PC-9 (cell line): ENCODE measurements around the gene POLR2A. TPM values are rescaled to one million over a fixed set of nuclear protein-coding genes. Genes with fewer than 3 reads are reported as not detected.

Experiments used
- BruUV-seq: library from RNA; stranded (reverse); fragments of 400-500 nt; replicated peaks from 2 replicates; lab custom pipeline; 2021; lab: Mats Ljungman, UMichigan
- CTCF ChIA-PET: fragments of 300-600 bp; sonication (Branson Sonifier 250); formaldehyde crosslinking; loops from one replicate; lab custom pipeline; 2022; ENCODE audit warnings: antibody characterized with exemption; lab: Charles Lee
- POLR2A ChIA-PET: fragments of 300-600 bp; sonication (Branson Sonifier 250); formaldehyde crosslinking; loops from one replicate; lab custom pipeline; 2022; ENCODE audit warnings: antibody characterized with exemption; ENCODE audit not compliant: unreplicated experiment; lab: Charles Lee
- DNase-seq, 2 experiments: peaks; one replicate each; pipeline versions ENCODE4 v3.0.0 to v3.0.0-alpha.2; 2015 to 2022; ENCODE audit warnings: mixed read lengths in 1 of 2
- H2AFZ ChIP-seq: fragments of 200-600 bp; sonication (generic); 2 replicates; pipeline ENCODE4 v1.8.1; 2017; ENCODE audit warnings: antibody characterized with exemption
- H3F3A ChIP-seq: fragments of 200-600 bp; sonication (generic); 2 replicates; pipeline ENCODE4 v1.8.1; 2017; ENCODE audit warnings: antibody characterized with exemption, mild to moderate bottlenecking, low read depth; ENCODE audit not compliant: insufficient read depth
- H3K27ac ChIP-seq: fragments of 200-600 bp; sonication (generic); 2 replicates; pipeline ENCODE4 v1.6.1; 2016; ENCODE audit warnings: mixed run types
- H3K27me3 ChIP-seq: fragments of 200-600 bp; sonication (generic); 2 replicates; pipeline ENCODE4 v1.6.1; 2016; ENCODE audit warnings: low read depth, mixed run types; ENCODE audit not compliant: insufficient read depth
- H3K36me3 ChIP-seq: fragments of 200-600 bp; sonication (generic); 2 replicates; pipeline ENCODE4 v1.6.1; 2016; ENCODE audit warnings: low read depth, mixed run types
- H3K4me1 ChIP-seq: fragments of 200-600 bp; sonication (generic); replicated peaks from 2 replicates; pipeline ENCODE4 v1.6.1; 2016; ENCODE audit warnings: mixed run types; ENCODE audit not compliant: insufficient read depth
- H3K4me2 ChIP-seq: fragments of 200-600 bp; sonication (generic); 2 replicates; pipeline ENCODE4 v1.6.1; 2017; ENCODE audit warnings: mixed run types
- H3K4me3 ChIP-seq: fragments of 200-600 bp; sonication (generic); 2 replicates; pipeline ENCODE4 v1.6.1; 2016; ENCODE audit warnings: mixed run types
- H3K79me2 ChIP-seq: fragments of 200-600 bp; sonication (generic); 2 replicates; pipeline ENCODE4 v1.6.1; 2017; ENCODE audit warnings: low read depth, mixed run types
- H3K9me2 ChIP-seq: fragments of 200-600 bp; sonication (generic); 2 replicates; pipeline ENCODE4 v1.8.1; 2017; ENCODE audit warnings: mild to moderate bottlenecking; ENCODE audit not compliant: insufficient read depth
- H3K9me3 ChIP-seq: fragments of 200-600 bp; sonication (generic); 2 replicates; pipeline ENCODE4 v1.8.1; 2016; ENCODE audit warnings: low read depth; ENCODE audit not compliant: insufficient read depth
- H4K20me1 ChIP-seq: fragments of 200-600 bp; sonication (generic); 2 replicates; pipeline ENCODE4 v1.8.1; 2017; ENCODE audit not compliant: insufficient read depth
- CTCF ChIP-seq: fragments of 200-600 bp; sonication (generic); conservative IDR thresholded peaks from 2 replicates; pipeline ENCODE4 v1.6.1; 2017; ENCODE audit warnings: mixed run types, antibody characterized with exemption, mild to moderate bottlenecking, moderate library complexity
- EZH2 ChIP-seq: fragments of 200-600 bp; sonication (generic); IDR thresholded peaks from 2 replicates; pipeline ENCODE4 v1.8.0; 2017; ENCODE audit warnings: antibody characterized with exemption, low read depth
- intact Hi-C: fragments of 100-400 bp; cut with micrococcal nuclease; formaldehyde crosslinking; loops from one replicate; pipeline ENCODE4 v1.10.0; 2022; ENCODE audit not compliant: unreplicated experiment
- total RNA-seq: library from RNA; stranded (reverse); gene quantifications from 2 replicates; pipeline ENCODE4 v1.2.3, GENCODE V29; 2021

Gene POLR2A
- total RNA-seq, 1 experiment from 2014 or later: 149 TPM

- Histone ChIP-seq H3K4me3 (no peak overlapping the region), H3K79me2 (no peaks in the 10 kb centered on the region), H3K9me3 (no peaks in the 10 kb centered on the region), H2AFZ (no peak overlapping the region), H3K36me3 (no peaks in the 10 kb centered on the region), H3K4me1 (no peaks in the 10 kb centered on the region), H3K27ac (no peak overlapping the region), H3F3A (peaks cover 7% of the 10 kb centered on the region; the same call in 1 of the 2 replicates), H3K4me2 (no peak overlapping the region), H4K20me1 (no peaks in the 10 kb centered on the region), H3K9me2 (no peaks in the 10 kb centered on the region), H3K27me3 (no peaks in the 10 kb centered on the region)
- intact Hi-C loops: no loop called here
- BruUV-seq: no TSS peak
- ChIA-PET POLR2A (no interaction called here), CTCF (no interaction called here)
- TF ChIP-seq CTCF (no peak), EZH2 (no peak)
- DNase-seq: no peak
These were observed 24.1 kb upstream of the POLR2A start for GRCh38 chr17:7459961-7460545.

- ChIA-PET CTCF (interaction anchor here (0.6 kb wide), 2 partner anchors 92 to 219 kb away, joined by 3 read pairs; no protein-coding TSS in a partner anchor), POLR2A (no interaction called here)
- TSS peak; percentile 3 for BruUV-seq
- TF ChIP-seq CTCF (no peak), EZH2 (no peak)
- H3K36me3 ChIP-seq: no peaks in the 10 kb centered on the region
- H3F3A ChIP-seq: peaks cover 7% of the 10 kb centered on the region; the same call in 1 of the 2 replicates
- no peaks in the 10 kb centered on the region for H4K20me1 ChIP-seq
- no peaks in the 10 kb centered on the region for H3K27me3 ChIP-seq
- H3K4me2 ChIP-seq: no peak overlapping the region
- H2AFZ ChIP-seq: no peak overlapping the region
- no peaks in the 10 kb centered on the region for H3K9me2 ChIP-seq
- H3K4me1 ChIP-seq: no peaks in the 10 kb centered on the region
- H3K79me2 ChIP-seq: no peaks in the 10 kb centered on the region
- H3K4me3 ChIP-seq: no peak overlapping the region
- intact Hi-C loops: no loop called here
- no peaks in the 10 kb centered on the region for H3K9me3 ChIP-seq
- H3K27ac ChIP-seq: no peak overlapping the region
- DNase-seq: no peak
These were observed 23.1 kb upstream of the POLR2A start for GRCh38 chr17:7460850-7461660.

GRCh38 chr17:7462474-7463371 lies 21.4 kb upstream of the POLR2A start:
- POLR2A ChIA-PET: interaction anchor here (0.5 kb wide), 1 partner anchor 18 kb away, joined by 8 read pairs; no protein-coding TSS in a partner anchor
- Histone ChIP-seq H3K9me2 (no peaks in the 10 kb centered on the region), H3K79me2 (no peaks in the 10 kb centered on the region), H3K4me1 (no peaks in the 10 kb centered on the region), H2AFZ (no peak overlapping the region), H3K4me3 (no peak overlapping the region), H3K27me3 (no peaks in the 10 kb centered on the region), H3K9me3 (no peaks in the 10 kb centered on the region), H3K36me3 (no peaks in the 10 kb centered on the region), H3K4me2 (no peak overlapping the region), H3K27ac (no peak overlapping the region), H3F3A (no peaks in the 10 kb centered on the region), H4K20me1 (no peaks in the 10 kb centered on the region)
- CTCF ChIA-PET: no interaction called here
- TF ChIP-seq EZH2: no peak
- no peak for TF ChIP-seq CTCF
- BruUV-seq: no TSS peak
- intact Hi-C loops: no loop called here
- no peak for DNase-seq
